BE2C (cell line): ENCODE results near the gene CLSTN2.

Source experiments
- DNase-seq: peaks from one replicate; pipeline ENCODE4 v3.0.0-alpha.2; 2020
- H3K27me3 ChIP-seq: fragments of 250-450 bp; sonication (Bioruptor Pico); 2 replicates; pipeline ENCODE4 v1.5.1; 2020; ENCODE audit warnings: mild to moderate bottlenecking
- H3K36me3 ChIP-seq: fragments of 250-450 bp; sonication (Bioruptor Pico); 2 replicates; pipeline ENCODE4 v1.5.1; 2020; ENCODE audit warnings: mild to moderate bottlenecking
- H3K4me1 ChIP-seq: fragments of 250-450 bp; sonication (Bioruptor Pico); 2 replicates; pipeline ENCODE4 v1.5.1; 2020
- H3K4me3 ChIP-seq: 2 replicates; pipeline ENCODE4 v1.5.1; 2011; ENCODE audit warnings: low read depth, low read length
- H3K9me3 ChIP-seq: fragments of 250-450 bp; sonication (Bioruptor Pico); 2 replicates; pipeline ENCODE4 v1.5.1; 2020
- TF ChIP-seq, protein P1 (sequence below): IDR thresholded peaks from 2 replicates; pipeline ENCODE4 v1.5.1; 2012; ENCODE audit warnings: mild to moderate bottlenecking, low read depth, low read length

CLSTN2 gene

DNA sequence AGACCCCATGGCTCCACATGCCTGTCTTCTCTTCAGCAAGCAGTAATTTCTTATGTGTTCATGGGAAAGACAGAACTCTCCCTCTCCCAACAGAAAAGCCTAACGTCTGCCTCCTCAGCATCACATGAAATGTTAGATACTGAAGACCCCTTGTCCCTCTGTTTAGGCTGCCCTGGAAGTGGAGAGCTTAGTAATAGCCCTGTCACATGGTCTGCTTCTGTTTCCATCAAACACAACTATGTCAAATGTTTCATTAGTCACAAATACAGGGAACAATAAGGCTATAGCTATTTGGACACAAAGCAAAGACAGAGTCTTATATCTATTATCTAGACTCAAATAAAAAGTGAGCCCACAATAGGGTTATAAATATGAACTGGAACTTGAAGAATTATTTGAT lies 552.6 kb downstream of the CLSTN2 start:
- Histone ChIP-seq H3K36me3 (no peaks in the 10 kb centered on the region), H3K9me3 (peaks cover 3% of the 10 kb centered on the region), H3K4me1 (no peaks in the 10 kb centered on the region), H3K4me3 (no peak overlapping the region), H3K27me3 (no peaks in the 10 kb centered on the region)
- no peak for DNase-seq
- TF ChIP-seq, protein P1, sequence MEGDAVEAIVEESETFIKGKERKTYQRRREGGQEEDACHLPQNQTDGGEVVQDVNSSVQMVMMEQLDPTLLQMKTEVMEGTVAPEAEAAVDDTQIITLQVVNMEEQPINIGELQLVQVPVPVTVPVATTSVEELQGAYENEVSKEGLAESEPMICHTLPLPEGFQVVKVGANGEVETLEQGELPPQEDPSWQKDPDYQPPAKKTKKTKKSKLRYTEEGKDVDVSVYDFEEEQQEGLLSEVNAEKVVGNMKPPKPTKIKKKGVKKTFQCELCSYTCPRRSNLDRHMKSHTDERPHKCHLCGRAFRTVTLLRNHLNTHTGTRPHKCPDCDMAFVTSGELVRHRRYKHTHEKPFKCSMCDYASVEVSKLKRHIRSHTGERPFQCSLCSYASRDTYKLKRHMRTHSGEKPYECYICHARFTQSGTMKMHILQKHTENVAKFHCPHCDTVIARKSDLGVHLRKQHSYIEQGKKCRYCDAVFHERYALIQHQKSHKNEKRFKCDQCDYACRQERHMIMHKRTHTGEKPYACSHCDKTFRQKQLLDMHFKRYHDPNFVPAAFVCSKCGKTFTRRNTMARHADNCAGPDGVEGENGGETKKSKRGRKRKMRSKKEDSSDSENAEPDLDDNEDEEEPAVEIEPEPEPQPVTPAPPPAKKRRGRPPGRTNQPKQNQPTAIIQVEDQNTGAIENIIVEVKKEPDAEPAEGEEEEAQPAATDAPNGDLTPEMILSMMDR = no peak

DNA sequence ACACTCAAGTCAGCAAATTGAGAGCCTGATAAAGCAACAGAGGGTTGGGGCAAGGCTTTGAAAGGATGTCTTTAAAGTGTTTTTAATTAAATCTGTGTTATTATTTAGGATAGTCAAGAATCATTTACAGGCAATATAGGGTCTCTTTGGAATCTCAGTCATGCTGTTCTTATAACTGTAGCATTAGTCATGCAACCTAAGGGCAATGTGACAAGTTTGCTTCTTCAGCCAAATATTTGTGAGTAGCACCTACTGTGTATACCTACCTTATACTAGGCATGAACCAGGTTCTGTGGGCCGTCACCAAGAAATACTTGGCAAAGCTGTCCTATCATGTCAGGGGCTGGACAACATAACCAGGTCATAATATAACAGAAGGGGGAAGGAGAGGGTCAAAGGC lies 558.3 kb downstream of the CLSTN2 start:
- Histone ChIP-seq H3K36me3 (no peaks in the 10 kb centered on the region), H3K27me3 (no peaks in the 10 kb centered on the region), H3K9me3 (no peaks in the 10 kb centered on the region), H3K4me1 (no peaks in the 10 kb centered on the region), H3K4me3 (no peak overlapping the region)
- TF ChIP-seq, protein P1 = no peak
- DNase-seq = no peak

DNA sequence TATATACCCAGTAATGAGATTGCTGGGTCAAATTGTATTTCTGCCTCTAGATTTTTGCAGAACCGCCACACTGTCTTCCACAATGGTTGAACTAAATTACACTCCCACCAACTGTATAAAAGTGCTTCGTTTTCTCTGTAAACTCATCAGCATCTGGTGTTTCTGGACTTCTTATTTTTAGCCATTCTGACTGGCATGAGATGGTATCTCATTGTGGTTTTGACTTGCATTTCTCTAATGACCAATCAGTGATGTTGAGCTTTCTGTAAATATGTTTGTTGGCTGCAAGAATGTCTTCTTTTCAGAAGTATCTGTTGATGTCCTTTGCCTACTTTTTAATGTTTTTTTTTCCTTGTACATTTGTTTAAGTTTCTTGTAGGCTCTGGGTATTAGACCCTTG lies 560.0 kb downstream of the CLSTN2 start:
- H3K27me3 ChIP-seq = no peaks in the 10 kb centered on the region
- no peak overlapping the region for H3K4me3 ChIP-seq
- H3K36me3 ChIP-seq = no peaks in the 10 kb centered on the region
- H3K9me3 ChIP-seq = no peaks in the 10 kb centered on the region
- H3K4me1 ChIP-seq = no peaks in the 10 kb centered on the region
- no peak for DNase-seq
- TF ChIP-seq, protein P1 = no peak

DNA sequence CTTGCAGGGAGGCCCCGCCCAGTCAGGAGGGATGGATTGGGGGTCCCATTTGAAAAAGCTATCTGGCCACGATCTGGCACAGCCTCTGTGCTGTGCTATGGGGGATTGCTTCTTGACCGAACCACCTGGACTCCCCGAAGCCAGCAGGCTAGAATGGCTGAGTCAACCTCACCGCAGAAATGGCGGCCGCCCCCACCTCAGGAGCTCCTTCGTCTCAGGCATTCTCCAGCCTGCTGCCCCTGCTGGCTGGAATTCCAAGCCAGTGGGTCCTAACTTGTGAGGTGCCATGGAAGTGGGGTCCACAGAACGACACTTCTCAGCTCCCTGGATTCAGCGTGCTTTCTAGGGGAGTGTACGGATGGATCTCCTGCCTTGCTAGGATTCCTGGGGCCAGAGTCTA lies 562.3 kb downstream of the CLSTN2 start:
- TF ChIP-seq, protein P1 = no peak
- H3K4me1 ChIP-seq = no peaks in the 10 kb centered on the region
- no peaks in the 10 kb centered on the region for H3K27me3 ChIP-seq
- H3K4me3 ChIP-seq = no peak overlapping the region
- no peaks in the 10 kb centered on the region for H3K36me3 ChIP-seq
- no peaks in the 10 kb centered on the region for H3K9me3 ChIP-seq
- no peak for DNase-seq

DNA sequence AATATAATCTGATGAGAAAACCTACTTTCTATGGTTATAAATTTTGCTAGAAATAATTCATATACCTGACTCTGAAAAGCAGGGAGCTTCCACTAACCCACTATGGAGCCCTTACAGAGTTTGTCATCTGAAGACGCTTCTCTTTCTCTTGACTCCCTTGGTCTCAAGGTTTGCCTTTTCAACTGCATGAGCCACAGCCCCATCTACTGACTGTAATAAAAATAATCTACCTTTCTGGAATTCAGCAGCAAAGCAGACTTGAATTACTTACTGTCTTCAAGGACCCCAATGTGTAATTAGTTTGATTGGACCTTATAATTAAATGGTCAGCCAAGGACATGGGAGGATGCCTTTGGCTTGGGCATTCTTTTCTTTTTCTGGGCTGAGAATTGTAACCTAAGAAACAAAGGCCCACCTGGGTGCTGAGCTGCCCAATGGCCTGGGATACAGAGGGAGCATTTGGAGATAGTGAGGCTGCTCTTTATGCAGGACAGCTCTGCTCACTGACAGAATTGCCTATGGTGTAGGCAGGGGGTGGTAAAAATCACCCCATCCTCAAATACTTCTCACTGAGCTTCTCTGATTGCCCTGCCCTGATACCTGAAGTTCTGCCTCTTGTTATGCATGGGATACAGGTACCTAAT lies 564.3 kb downstream of the CLSTN2 start:
- Histone ChIP-seq H3K36me3 (no peaks in the 10 kb centered on the region), H3K27me3 (no peaks in the 10 kb centered on the region), H3K4me1 (no peaks in the 10 kb centered on the region), H3K4me3 (no peak overlapping the region), H3K9me3 (no peaks in the 10 kb centered on the region)
- TF ChIP-seq, protein P1 = peak; percentile 56
- no peak for DNase-seq

DNA sequence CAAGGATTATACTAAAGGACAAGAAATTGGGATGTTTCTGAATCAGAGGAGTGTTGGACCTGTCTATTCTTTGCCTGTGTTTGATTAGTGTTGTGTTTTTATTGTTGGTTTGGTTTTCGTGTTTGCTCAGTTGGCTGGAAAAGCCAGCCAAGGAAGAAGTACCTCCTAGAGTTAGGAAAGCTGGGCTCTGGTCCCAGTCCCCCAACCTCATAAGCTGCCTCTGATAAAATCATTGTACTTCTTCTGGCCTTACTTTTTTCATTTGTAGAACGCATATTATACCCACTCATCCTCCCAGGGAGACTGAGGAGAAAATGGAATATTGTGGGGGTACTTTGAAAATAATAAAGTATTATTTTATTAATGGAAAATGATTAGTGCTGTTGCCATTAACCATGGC lies 565.5 kb downstream of the CLSTN2 start:
- DNase-seq = no peak

More for the DNA sequence above, 565.5 kb downstream of the CLSTN2 start:
- H3K4me1 ChIP-seq = no peaks in the 10 kb centered on the region
- H3K27me3 ChIP-seq = no peaks in the 10 kb centered on the region
- H3K36me3 ChIP-seq = no peaks in the 10 kb centered on the region
- H3K4me3 ChIP-seq = no peak overlapping the region
- TF ChIP-seq, protein P1 = no peak
- no peaks in the 10 kb centered on the region for H3K9me3 ChIP-seq
